HEK293T (cell line): Measurements from ENCODE around the gene DNPEP.

Experiments
- BHLHE40 ChIP-seq: fragments of 450-650 bp; IDR thresholded peaks from 2 replicates; pipeline ENCODE4 v1.6.1; 2016; ENCODE audit warnings: mild to moderate bottlenecking, moderate library complexity, borderline replicate concordance
- CTBP1 ChIP-seq: fragments of 450-650 bp; IDR thresholded peaks from 2 replicates; pipeline ENCODE4 v1.6.1; 2016; ENCODE audit warnings: borderline replicate concordance
- FOXK2 ChIP-seq: fragments of 450-650 bp; IDR thresholded peaks from 2 replicates; pipeline ENCODE4 v1.6.1; 2016; ENCODE audit warnings: mild to moderate bottlenecking
- FOXM1 ChIP-seq: fragments of 450-650 bp; IDR thresholded peaks from 2 replicates; pipeline ENCODE4 v1.6.1; 2017; ENCODE audit warnings: mild to moderate bottlenecking, borderline replicate concordance
- HDGF ChIP-seq: fragments of 450-650 bp; IDR thresholded peaks from 2 replicates; pipeline ENCODE4 v1.6.1; 2017; ENCODE audit warnings: antibody characterized with exemption, borderline replicate concordance
- L3MBTL2 ChIP-seq: fragments of 450-650 bp; conservative IDR thresholded peaks from 2 replicates; pipeline ENCODE4 v1.6.1; 2016; ENCODE audit warnings: mild to moderate bottlenecking
- LEF1 ChIP-seq: fragments of 450-650 bp; IDR thresholded peaks from 2 replicates; pipeline ENCODE4 v1.6.1; 2017; ENCODE audit warnings: mild to moderate bottlenecking, borderline replicate concordance
- NFRKB ChIP-seq: fragments of 450-650 bp; IDR thresholded peaks from 2 replicates; pipeline ENCODE4 v1.6.1; 2016; ENCODE audit warnings: mild to moderate bottlenecking, moderate library complexity
- SP1 ChIP-seq: fragments of 450-650 bp; IDR thresholded peaks from 2 replicates; pipeline ENCODE4 v1.6.1; 2017

- TF ChIP-seq L3MBTL2 (no peak), BHLHE40 (no peak), HDGF (no peak), SP1 (no peak), FOXM1 (no peak), CTBP1 (no peak), NFRKB (no peak), FOXK2 (no peak), LEF1 (no peak)
Measured at GRCh38 chr2:219436491-219436890, 48.8 kb upstream of the DNPEP start.
